ENCODE data around the gene ZFP90.
A peak's percentile ranks its signal among the peaks of the same experiment; 100 is the strongest.

The ZFP90 gene

GRCh38 chr16:68517606-68518166 lies 21.4 kb upstream of the ZFP90 start:
- TF ChIP-seq CTCF (IDR thresholded peaks at IDR 0.05; ENCODE audit: low read depth, low read length) = no peak
- no peak for DNase-seq (ENCODE audit: low read depth in 2 of 2)
- no peak overlapping the region for H3K4me3 ChIP-seq (replicated peaks in 1 of 2; ENCODE audit: low read depth in 2 of 2, low read length in 2 of 2)

- TF ChIP-seq CTCF (IDR thresholded peaks at IDR 0.05; ENCODE audit: low read depth, low read length) = no peak
- DNase-seq (ENCODE audit: low read depth in 2 of 2) = no peak
- no peak overlapping the region for H3K4me3 ChIP-seq (replicated peaks in 1 of 2; ENCODE audit: low read depth in 2 of 2, low read length in 2 of 2)
Observed at GRCh38 chr16:68519225-68519745, 19.8 kb upstream of the ZFP90 start.

- peak overlapping the region; percentile 23 to 26 for H3K4me3 ChIP-seq (replicated peaks in 1 of 2; ENCODE audit: low read depth in 2 of 2, low read length in 2 of 2)
- TF ChIP-seq CTCF (IDR thresholded peaks at IDR 0.05; ENCODE audit: low read depth, low read length) = peak; percentile 100
- DNase-seq (ENCODE audit: low read depth in 2 of 2) = peak; percentile 80
Observed at GRCh38 chr16:68520649-68521086, 18.4 kb upstream of the ZFP90 start.

DNA sequence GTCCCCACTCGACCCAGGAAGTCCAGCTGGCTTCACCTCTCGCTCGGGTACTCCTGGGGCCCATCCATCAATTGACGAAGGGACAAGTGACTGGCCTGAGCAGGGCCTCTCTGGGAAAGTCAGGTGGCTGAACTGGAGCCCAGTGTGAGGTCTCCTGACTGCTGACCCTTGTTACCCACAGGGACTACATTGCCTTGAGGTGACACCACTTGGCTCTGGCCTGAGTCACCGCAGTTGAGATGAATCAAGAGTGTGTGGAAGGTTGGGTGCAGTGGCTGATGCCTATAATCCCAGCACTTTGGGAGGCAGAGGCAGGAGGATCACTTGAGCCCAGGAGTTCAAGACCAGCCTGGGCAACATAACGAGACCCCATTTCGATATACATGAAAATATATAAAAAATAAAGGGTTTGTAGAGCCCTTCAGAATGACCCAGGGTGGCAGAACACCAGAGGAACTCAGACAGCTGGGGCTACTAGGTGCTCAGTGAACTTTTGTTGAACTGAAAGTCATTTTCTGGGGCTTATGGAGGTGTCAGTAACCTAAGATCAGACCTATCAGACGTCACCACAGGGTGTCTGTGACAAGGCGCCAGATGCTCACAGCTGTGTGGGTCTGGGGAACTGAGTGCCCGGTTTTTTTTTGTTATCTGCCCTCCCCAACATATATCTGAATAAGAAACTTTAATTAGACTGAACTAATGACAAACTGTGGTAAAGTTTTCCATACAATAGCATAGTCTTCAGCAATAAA lies 14.8 kb upstream of the ZFP90 start:
- no peak overlapping the region for H3K4me3 ChIP-seq (replicated peaks in 1 of 2; ENCODE audit: low read depth in 2 of 2, low read length in 2 of 2)
- no peak for DNase-seq (ENCODE audit: low read depth in 2 of 2)
- TF ChIP-seq CTCF (IDR thresholded peaks at IDR 0.05; ENCODE audit: low read depth, low read length) = no peak

GRCh38 chr16:68526143-68526781 lies 12.8 kb upstream of the ZFP90 start:
- H3K4me3 ChIP-seq (replicated peaks in 1 of 2; ENCODE audit: low read depth in 2 of 2, low read length in 2 of 2) = no peak overlapping the region
- no peak for DNase-seq (ENCODE audit: low read depth in 2 of 2)
- no peak for TF ChIP-seq CTCF (IDR thresholded peaks at IDR 0.05; ENCODE audit: low read depth, low read length)

DNA sequence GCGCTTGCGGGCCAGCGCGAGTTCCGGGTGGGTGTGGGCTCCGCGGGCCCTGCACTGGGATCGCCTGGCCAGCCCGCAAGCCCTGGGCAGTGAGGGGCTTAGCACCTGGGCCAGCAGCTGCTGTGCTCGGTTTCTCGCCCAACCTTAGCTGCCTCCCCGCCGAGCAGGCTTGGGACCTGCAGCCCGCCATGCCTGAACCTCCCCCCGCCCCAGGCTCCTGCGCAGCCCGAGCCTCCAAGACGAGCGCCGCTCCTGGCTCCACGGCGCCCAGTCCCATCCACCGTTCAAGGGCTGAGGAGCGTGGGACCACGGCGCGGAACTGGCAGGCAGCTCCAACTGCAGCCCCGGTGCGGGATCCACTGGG lies 12.3 kb upstream of the ZFP90 start:
- DNase-seq (ENCODE audit: low read depth in 2 of 2) = no peak
- TF ChIP-seq CTCF (IDR thresholded peaks at IDR 0.05; ENCODE audit: low read depth, low read length) = no peak
- H3K4me3 ChIP-seq (replicated peaks in 1 of 2; ENCODE audit: low read depth in 2 of 2, low read length in 2 of 2) = no peak overlapping the region
